SK-N-SH (cell line): ENCODE results near the gene LTC4S. TPM values are rescaled to one million over a fixed set of nuclear protein-coding genes. Genes with fewer than 3 reads are reported as not detected.
"Not testable (repeated sequence)": the region's sequence is repeated elsewhere in the genome, so short reads cannot be mapped to it uniquely, and the experiment has no call there.

Source experiments
- CTCF ChIA-PET: fragments of 300-600, 350-600 bp; formaldehyde crosslinking; extraction: SDS; loops from one replicate; lab custom pipeline; 2021; lab: Yijun Ruan, JAX
- POLR2A ChIA-PET: fragments of 350-600 bp; sonication (Branson Sonifier 250); formaldehyde crosslinking; extraction: SDS; loops from one replicate; lab custom pipeline; 2020; ENCODE audit warnings: antibody characterized with exemption, inconsistent platforms; lab: Yijun Ruan, JAX
- DNase-seq: peaks from one replicate; pipeline ENCODE4 v3.0.0; 2012
- H2AFZ ChIP-seq: fragments of 200-600 bp; sonication (generic); 2 replicates; pipeline ENCODE4 v1.8.1; 2016; ENCODE audit warnings: antibody characterized with exemption, mild to moderate bottlenecking, low read depth
- H3F3A ChIP-seq: fragments of 200-600 bp; sonication (generic); replicated peaks from 2 replicates; pipeline ENCODE3; 2016; ENCODE audit warnings: antibody characterized with exemption, mild to moderate bottlenecking; ENCODE audit not compliant: insufficient read depth
- H3K27ac ChIP-seq, 2 experiments: fragments of 200-500 bp in 1 of 2; fragments of 200-600 bp in 1 of 2; sonication (Bioruptor generic) in 1 of 2; sonication (generic), shearing (Covaris generic) in 1 of 2; 2 replicates each; pipeline versions ENCODE4 v1.5.1 to v1.6.1; 2014 to 2016; ENCODE audit warnings: low read depth in 2 of 2, inconsistent platforms in 1 of 2, low read length in 1 of 2, mild to moderate bottlenecking in 1 of 2, mixed read lengths in 1 of 2
- H3K27me3 ChIP-seq: fragments of 200-600 bp; sonication (generic), shearing (Covaris generic); 2 replicates; pipeline ENCODE4 v1.6.1; 2016; ENCODE audit warnings: mixed run types; ENCODE audit not compliant: insufficient read depth
- H3K36me3 ChIP-seq, 2 experiments: fragments of 200-500 bp in 1 of 2; fragments of 200-600 bp in 1 of 2; sonication (Bioruptor generic) in 1 of 2; sonication (generic) in 1 of 2; replicated peaks in 1 of 2; 2 replicates each; pipeline versions ENCODE3 to v1.5.1; 2014 to 2016; ENCODE audit warnings: low read length in 1 of 2, mild to moderate bottlenecking in 1 of 2; ENCODE audit not compliant: insufficient read depth in 2 of 2, control insufficient read depth in 1 of 2
- H3K4me1 ChIP-seq, 2 experiments: fragments of 200-500 bp in 1 of 2; fragments of 200-600 bp in 1 of 2; sonication (Bioruptor generic) in 1 of 2; sonication (generic), shearing (Covaris generic) in 1 of 2; 2 replicates each; pipeline versions ENCODE4 v1.5.1 to v1.6.1; 2014 to 2016; ENCODE audit warnings: low read depth in 1 of 2, low read length in 1 of 2, mixed run types in 1 of 2; ENCODE audit not compliant: insufficient read depth in 2 of 2, control insufficient read depth in 1 of 2
- H3K4me2 ChIP-seq: fragments of 200-600 bp; sonication (generic), shearing (Covaris generic); 2 replicates; pipeline ENCODE4 v1.6.1; 2017; ENCODE audit warnings: mixed run types
- H3K4me3 ChIP-seq, 2 experiments: fragments of 200-500 bp in 1 of 2; fragments of 200-600 bp in 1 of 2; sonication (Bioruptor generic) in 1 of 2; sonication (generic), shearing (Covaris generic) in 1 of 2; 2 replicates each; pipeline versions ENCODE4 v1.5.1 to v1.8.1; 2014 to 2016; ENCODE audit warnings: low read depth in 2 of 2, inconsistent platforms in 1 of 2, low read length in 1 of 2, mild to moderate bottlenecking in 1 of 2, mixed read lengths in 1 of 2, moderate library complexity in 1 of 2
- H3K79me2 ChIP-seq: fragments of 200-600 bp; sonication (generic); 2 replicates; pipeline ENCODE4 v1.8.1; 2017; ENCODE audit warnings: mild to moderate bottlenecking; ENCODE audit not compliant: insufficient read depth
- H3K9ac ChIP-seq: fragments of 200-600 bp; sonication (generic); 2 replicates; pipeline ENCODE4 v1.6.1; 2017; ENCODE audit warnings: mixed run types
- H3K9me2 ChIP-seq: fragments of 200-600 bp; sonication (generic); 2 replicates; pipeline ENCODE4 v1.6.1; 2017; ENCODE audit warnings: mixed run types
- H3K9me3 ChIP-seq: fragments of 200-600 bp; sonication (generic); 2 replicates; pipeline ENCODE4 v1.6.1; 2017; ENCODE audit warnings: mixed run types, mild to moderate bottlenecking, moderate library complexity
- H4K20me1 ChIP-seq: fragments of 200-600 bp; sonication (generic); 2 replicates; pipeline ENCODE4 v1.6.1; 2017; ENCODE audit warnings: mild to moderate bottlenecking, mixed run types; ENCODE audit not compliant: insufficient read depth
- CHD2 ChIP-seq: fragments of 150-350 bp; IDR thresholded peaks from 2 replicates; pipeline ENCODE4 v1.6.1; 2018; ENCODE audit warnings: low read length; ENCODE audit not compliant: partially characterized antibody
- FOXJ3 ChIP-seq: sonication (generic); formaldehyde crosslinking; IDR thresholded peaks from 2 replicates; pipeline ENCODE4 v1.5.1; 2020; ENCODE audit warnings: mild to moderate bottlenecking, missing genetic modification reagents
- GATA2 ChIP-seq: sonication (generic); formaldehyde crosslinking; IDR thresholded peaks from 2 replicates; pipeline ENCODE4 v1.5.0; 2020; ENCODE audit warnings: mild to moderate bottlenecking, missing genetic modification reagents
- JUND ChIP-seq: IDR thresholded peaks from 2 replicates; pipeline ENCODE4 v1.4.0; 2012
- POLR2AphosphoS5 ChIP-seq: IDR thresholded peaks from 2 replicates; pipeline ENCODE4 v1.6.1; 2012; ENCODE audit warnings: low read depth, low read length
- RAD21 ChIP-seq: IDR thresholded peaks from 2 replicates; pipeline ENCODE4 v1.6.1; 2012; ENCODE audit warnings: mild to moderate bottlenecking, low read length
- REST ChIP-seq: IDR thresholded peaks from 2 replicates; pipeline ENCODE4 v1.6.1; 2012; ENCODE audit warnings: mild to moderate bottlenecking, low read depth, low read length, moderate library complexity
- RXRA ChIP-seq: IDR thresholded peaks from 2 replicates; pipeline ENCODE4 v1.4.0; 2012; ENCODE audit warnings: low read depth, mild to moderate bottlenecking, borderline replicate concordance
- SIN3A ChIP-seq: IDR thresholded peaks from 2 replicates; pipeline ENCODE4 v1.6.1; 2012; ENCODE audit warnings: low read depth, mild to moderate bottlenecking, low read length, moderate library complexity, borderline replicate concordance
- USF1 ChIP-seq: IDR thresholded peaks from 2 replicates; pipeline ENCODE4 v1.4.0; 2012; ENCODE audit warnings: low read depth, borderline replicate concordance
- YY1 ChIP-seq: IDR thresholded peaks from 2 replicates; pipeline ENCODE4 v1.4.0; 2012; ENCODE audit warnings: low read depth, mild to moderate bottlenecking
- ZBTB33 ChIP-seq: IDR thresholded peaks from 2 replicates; pipeline ENCODE4 v1.4.0; 2012; ENCODE audit warnings: low read depth, borderline replicate concordance
- WGBS: methylation state at CpG from one replicate; pipeline ENCODE4 v1.1.6; 2017; ENCODE audit warnings: low lambda C conversion rate; 5-methylcytosine and 5-hydroxymethylcytosine counted together
- polyA plus RNA-seq, 3 experiments: library from polyadenylated mRNA; depleted of rRNA; stranded (reverse); fragments of >200 nt; gene quantifications; 2 replicates each; pipeline ENCODE4 v1.2.3, GENCODE V29; 2012
- TF ChIP-seq, protein P1 (sequence below): fragments of 200-600 bp; sonication (generic); IDR thresholded peaks from 2 replicates; pipeline ENCODE4 v1.6.1; 2017; ENCODE audit warnings: antibody characterized with exemption, mild to moderate bottlenecking, moderate library complexity
- TF ChIP-seq, protein P2 (sequence below): fragments of 150-350 bp; IDR thresholded peaks from 2 replicates; pipeline ENCODE4 v1.6.1; 2017; ENCODE audit warnings: antibody characterized with exemption, low read length, low read depth, borderline replicate concordance

Gene LTC4S
- polyA plus RNA-seq, 1 of the 3 experiments (the other 2 are of a cell fraction) = 0.43 TPM

GRCh38 chr5:179788193-179788854, 5.5 kb upstream of the LTC4S start (continued):
- TF ChIP-seq, protein P1, sequence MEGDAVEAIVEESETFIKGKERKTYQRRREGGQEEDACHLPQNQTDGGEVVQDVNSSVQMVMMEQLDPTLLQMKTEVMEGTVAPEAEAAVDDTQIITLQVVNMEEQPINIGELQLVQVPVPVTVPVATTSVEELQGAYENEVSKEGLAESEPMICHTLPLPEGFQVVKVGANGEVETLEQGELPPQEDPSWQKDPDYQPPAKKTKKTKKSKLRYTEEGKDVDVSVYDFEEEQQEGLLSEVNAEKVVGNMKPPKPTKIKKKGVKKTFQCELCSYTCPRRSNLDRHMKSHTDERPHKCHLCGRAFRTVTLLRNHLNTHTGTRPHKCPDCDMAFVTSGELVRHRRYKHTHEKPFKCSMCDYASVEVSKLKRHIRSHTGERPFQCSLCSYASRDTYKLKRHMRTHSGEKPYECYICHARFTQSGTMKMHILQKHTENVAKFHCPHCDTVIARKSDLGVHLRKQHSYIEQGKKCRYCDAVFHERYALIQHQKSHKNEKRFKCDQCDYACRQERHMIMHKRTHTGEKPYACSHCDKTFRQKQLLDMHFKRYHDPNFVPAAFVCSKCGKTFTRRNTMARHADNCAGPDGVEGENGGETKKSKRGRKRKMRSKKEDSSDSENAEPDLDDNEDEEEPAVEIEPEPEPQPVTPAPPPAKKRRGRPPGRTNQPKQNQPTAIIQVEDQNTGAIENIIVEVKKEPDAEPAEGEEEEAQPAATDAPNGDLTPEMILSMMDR = no peak

- H3K4me3 ChIP-seq, H3K27ac ChIP-seq, H3K9me2 ChIP-seq, H4K20me1 ChIP-seq, POLR2A ChIA-PET, H3K4me1 ChIP-seq, H3K9ac ChIP-seq, H3K27me3 ChIP-seq, H2AFZ ChIP-seq, H3K4me2 ChIP-seq, H3K79me2 ChIP-seq, DNase-seq, H3K9me3 ChIP-seq, H3F3A ChIP-seq, H3K36me3 ChIP-seq: not testable (repeated sequence)
- CTCF ChIA-PET = interaction anchor here (1.2 kb wide), 1 partner anchor 16 kb away, joined by 3 read pairs; no protein-coding TSS in a partner anchor
- WGBS = 96% methylated on average over 9 of the region's 9 CpGs
Measured at GRCh38 chr5:179789278-179789677, 4.5 kb upstream of the LTC4S start.

DNA sequence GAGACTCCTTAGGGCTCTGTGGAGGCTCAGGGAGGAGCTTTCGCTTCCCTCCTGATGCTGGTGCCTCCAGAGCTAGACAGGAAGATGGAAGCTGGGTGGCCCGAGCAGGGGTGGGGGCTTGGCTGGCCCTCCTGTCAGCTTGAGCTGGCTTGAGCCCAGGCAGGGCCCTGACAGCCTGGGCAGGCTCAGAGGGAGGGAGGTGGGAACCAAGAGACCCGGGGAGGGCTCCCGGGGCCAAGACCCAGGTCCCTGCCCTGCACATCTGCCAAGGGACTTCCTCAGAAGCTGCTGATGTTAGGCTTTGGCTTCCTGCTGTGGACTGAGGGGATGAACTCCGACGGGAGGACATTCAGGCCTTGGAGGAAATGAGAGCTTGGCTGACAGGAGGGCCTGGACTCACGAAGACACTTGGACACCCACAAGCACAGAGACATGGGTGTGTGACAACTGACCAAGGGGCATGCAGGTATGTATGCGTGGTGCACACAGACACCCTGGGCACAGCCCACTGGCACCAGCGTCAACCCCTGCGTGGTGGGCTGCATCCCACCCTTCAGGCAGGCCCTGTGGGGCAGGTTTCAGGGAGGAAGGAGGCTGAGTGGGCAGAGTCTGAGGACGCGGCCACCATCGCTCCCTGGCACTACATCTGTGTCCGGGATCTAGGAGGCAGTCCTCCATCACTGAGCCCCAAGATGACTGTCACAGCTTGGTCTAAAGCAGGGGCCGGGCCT, 1.7 kb upstream of the LTC4S start:
- ChIA-PET CTCF (interaction anchor here (0.8 to 8.3 kb wide), 4 partner anchors 9 to 29 kb away, joined by 3 to 67 read pairs (median 3); no protein-coding TSS in a partner anchor), POLR2A (no interaction called here)
- no peak overlapping the region for H3K4me2 ChIP-seq
- no peaks in the 10 kb centered on the region for H3K9me3 ChIP-seq
- no peaks in the 10 kb centered on the region for H3K79me2 ChIP-seq
- H3K27me3 ChIP-seq = no peaks in the 10 kb centered on the region
- peaks cover 4% of the 10 kb centered on the region for H3F3A ChIP-seq
- WGBS = 90% methylated on average over 6 of the region's 15 CpGs
- H4K20me1 ChIP-seq = no peaks in the 10 kb centered on the region
- no peak overlapping the region for H2AFZ ChIP-seq
- H3K27ac ChIP-seq = no peak overlapping the region
- DNase-seq = peak; percentile 9
- no peak overlapping the region for H3K4me3 ChIP-seq
- no peaks in the 10 kb centered on the region for H3K9me2 ChIP-seq
- H3K9ac ChIP-seq = no peak overlapping the region
- no peaks in the 10 kb centered on the region for H3K36me3 ChIP-seq
- H3K4me1 ChIP-seq = peaks cover 0 to 14% of the 10 kb centered on the region in 2 experiments; a peak in 1 of 4 replicates
- no peak for TF ChIP-seq REST
- no peak for TF ChIP-seq ZBTB33
- no peak for TF ChIP-seq FOXJ3
- no peak for TF ChIP-seq JUND
- TF ChIP-seq RAD21 = no peak
- no peak for TF ChIP-seq YY1
- no peak for TF ChIP-seq USF1
- no peak for TF ChIP-seq SIN3A
- no peak for TF ChIP-seq GATA2 (CRISPR knock-in tag)
- TF ChIP-seq POLR2AphosphoS5 = no peak
- TF ChIP-seq RXRA = no peak
- TF ChIP-seq, protein P2, sequence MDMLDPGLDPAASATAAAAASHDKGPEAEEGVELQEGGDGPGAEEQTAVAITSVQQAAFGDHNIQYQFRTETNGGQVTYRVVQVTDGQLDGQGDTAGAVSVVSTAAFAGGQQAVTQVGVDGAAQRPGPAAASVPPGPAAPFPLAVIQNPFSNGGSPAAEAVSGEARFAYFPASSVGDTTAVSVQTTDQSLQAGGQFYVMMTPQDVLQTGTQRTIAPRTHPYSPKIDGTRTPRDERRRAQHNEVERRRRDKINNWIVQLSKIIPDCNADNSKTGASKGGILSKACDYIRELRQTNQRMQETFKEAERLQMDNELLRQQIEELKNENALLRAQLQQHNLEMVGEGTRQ = no peak
- no peak for TF ChIP-seq CHD2
